WTC11 (cell line): ENCODE data around the gene KLHL26.

Experiments
- ATF2 ChIP-seq: sonication (generic); formaldehyde crosslinking; IDR thresholded peaks from 2 replicates; pipeline ENCODE4 v1.8.1; 2022; ENCODE audit warnings: low read depth, missing genetic modification reagents, borderline replicate concordance
- FOXP1 ChIP-seq: sonication (generic); formaldehyde crosslinking; IDR thresholded peaks from 2 replicates; pipeline ENCODE4 v1.8.0; 2022; ENCODE audit warnings: missing genetic modification reagents, mild to moderate bottlenecking, moderate library complexity, borderline replicate concordance
- JUN ChIP-seq: sonication (generic); formaldehyde crosslinking; IDR thresholded peaks from 2 replicates; pipeline ENCODE4 v1.8.0; 2023; ENCODE audit warnings: mild to moderate bottlenecking, missing genetic modification reagents
- USF1 ChIP-seq: sonication (generic); formaldehyde crosslinking; IDR thresholded peaks from 2 replicates; pipeline ENCODE4 v1.8.0; 2022; ENCODE audit warnings: mild to moderate bottlenecking, missing genetic modification reagents
- ZBTB21 ChIP-seq: sonication (generic); formaldehyde crosslinking; IDR thresholded peaks from 2 replicates; pipeline ENCODE4 v1.8.1; 2023; ENCODE audit warnings: mild to moderate bottlenecking, missing genetic modification reagents, borderline replicate concordance
- ZNF281 ChIP-seq: sonication (generic); formaldehyde crosslinking; IDR thresholded peaks from 2 replicates; pipeline ENCODE4 v1.8.0; 2023; ENCODE audit warnings: mild to moderate bottlenecking, missing genetic modification reagents
- TF ChIP-seq, protein P1 (sequence below): fragments of 200-600 bp; IDR thresholded peaks from 2 replicates; pipeline ENCODE4 v1.8.0; 2022; ENCODE audit warnings: antibody characterized with exemption
- TF ChIP-seq, protein P2 (sequence below): sonication (generic); formaldehyde crosslinking; IDR thresholded peaks from 2 replicates; pipeline ENCODE4 v1.8.0; 2023; ENCODE audit warnings: missing genetic modification reagents

GRCh38 chr19:18662972-18663732 is 26.3 kb downstream of the KLHL26 start:
- TF ChIP-seq JUN (CRISPR knock-in tag) (no peak), ZNF281 (CRISPR knock-in tag) (no peak), ZBTB21 (CRISPR knock-in tag) (no peak), USF1 (no peak), ATF2 (no peak), FOXP1 (CRISPR knock-in tag) (no peak)
- TF ChIP-seq, protein P1, sequence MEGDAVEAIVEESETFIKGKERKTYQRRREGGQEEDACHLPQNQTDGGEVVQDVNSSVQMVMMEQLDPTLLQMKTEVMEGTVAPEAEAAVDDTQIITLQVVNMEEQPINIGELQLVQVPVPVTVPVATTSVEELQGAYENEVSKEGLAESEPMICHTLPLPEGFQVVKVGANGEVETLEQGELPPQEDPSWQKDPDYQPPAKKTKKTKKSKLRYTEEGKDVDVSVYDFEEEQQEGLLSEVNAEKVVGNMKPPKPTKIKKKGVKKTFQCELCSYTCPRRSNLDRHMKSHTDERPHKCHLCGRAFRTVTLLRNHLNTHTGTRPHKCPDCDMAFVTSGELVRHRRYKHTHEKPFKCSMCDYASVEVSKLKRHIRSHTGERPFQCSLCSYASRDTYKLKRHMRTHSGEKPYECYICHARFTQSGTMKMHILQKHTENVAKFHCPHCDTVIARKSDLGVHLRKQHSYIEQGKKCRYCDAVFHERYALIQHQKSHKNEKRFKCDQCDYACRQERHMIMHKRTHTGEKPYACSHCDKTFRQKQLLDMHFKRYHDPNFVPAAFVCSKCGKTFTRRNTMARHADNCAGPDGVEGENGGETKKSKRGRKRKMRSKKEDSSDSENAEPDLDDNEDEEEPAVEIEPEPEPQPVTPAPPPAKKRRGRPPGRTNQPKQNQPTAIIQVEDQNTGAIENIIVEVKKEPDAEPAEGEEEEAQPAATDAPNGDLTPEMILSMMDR: no peak
- TF ChIP-seq, protein P2, sequence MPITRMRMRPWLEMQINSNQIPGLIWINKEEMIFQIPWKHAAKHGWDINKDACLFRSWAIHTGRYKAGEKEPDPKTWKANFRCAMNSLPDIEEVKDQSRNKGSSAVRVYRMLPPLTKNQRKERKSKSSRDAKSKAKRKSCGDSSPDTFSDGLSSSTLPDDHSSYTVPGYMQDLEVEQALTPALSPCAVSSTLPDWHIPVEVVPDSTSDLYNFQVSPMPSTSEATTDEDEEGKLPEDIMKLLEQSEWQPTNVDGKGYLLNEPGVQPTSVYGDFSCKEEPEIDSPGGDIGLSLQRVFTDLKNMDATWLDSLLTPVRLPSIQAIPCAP (CRISPR knock-in tag): no peak
